ENCODE data around the gene CHST8. TPM values are rescaled to one million over a fixed set of nuclear protein-coding genes. Genes with fewer than 3 reads are reported as not detected.

The CHST8 gene
- polyA plus RNA-seq, 3 donors: not detected

DNA sequence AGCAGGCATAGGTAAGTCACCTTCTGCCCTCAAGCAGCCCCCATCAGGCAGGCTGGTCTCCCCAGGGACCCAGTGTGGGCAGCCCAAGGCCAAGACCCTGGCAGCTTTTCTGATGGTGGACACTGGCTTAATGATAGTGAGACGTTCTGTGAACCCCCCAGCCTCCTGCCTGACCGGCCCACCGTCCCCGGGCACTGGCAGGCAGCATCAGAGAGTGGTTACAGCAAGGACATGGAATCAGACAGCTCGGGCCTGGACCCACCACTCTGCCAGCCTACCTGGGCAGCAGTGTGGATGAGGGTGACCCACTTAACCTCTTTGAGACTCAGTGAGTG, 129.7 kb downstream of the CHST8 start:
- Histone ChIP-seq H3K4me2 (replicated peaks; ENCODE audit: extremely low read depth, low read length, poor library complexity, severe bottlenecking) (no peak overlapping the region), H3K9me3 (replicated peaks in 1 of 2; ENCODE audit: control insufficient read depth in 1 of 2, insufficient read depth in 1 of 2, low read length in 2 of 2) (no peaks in the 10 kb centered on the region), H3K4me1 (ENCODE audit: control insufficient read depth in 1 of 2, insufficient read depth in 2 of 2, low read length in 2 of 2) (no peaks in the 10 kb centered on the region), H2AFZ (ENCODE audit: insufficient read depth, low read depth, low read length, poor library complexity, severe bottlenecking) (no peak overlapping the region), H3K4me3 (replicated peaks in 1 of 3; ENCODE audit: low read depth in 2 of 3, low read length in 3 of 3) (no peak overlapping the region), H3K27me3 (ENCODE audit: control insufficient read depth in 2 of 2, insufficient read depth in 2 of 2, low read length in 2 of 2) (no peaks in the 10 kb centered on the region), H3K79me2 (ENCODE audit: insufficient read depth, low read length) (no peaks in the 10 kb centered on the region), H4K20me1 (ENCODE audit: insufficient read depth, low read length) (no peaks in the 10 kb centered on the region), H3K27ac (ENCODE audit: low read depth in 1 of 2, low read length in 2 of 2) (no peak overlapping the region), H3K36me3 (replicated peaks in 1 of 2; ENCODE audit: control insufficient read depth in 1 of 2, insufficient read depth in 2 of 2, low read length in 2 of 2) (no peaks in the 10 kb centered on the region), H3K9ac (ENCODE audit: insufficient read depth, low read length, poor library complexity, severe bottlenecking) (no peak overlapping the region)
- H3K27ac Mint-ChIP-seq: no peak overlapping the region
- H3K4me1 Mint-ChIP-seq: no peaks in the 10 kb centered on the region
- intact Hi-C loops (cut with micrococcal nuclease): no loop called here
- WGBS (ENCODE audit: insufficient coverage): 100% methylated on average over 4 of the region's 5 CpGs
- H3K27me3 Mint-ChIP-seq (ENCODE audit: low read depth in 3 of 3): peaks cover 1 to 7% (median 3%) of the 10 kb centered on the region in 3 donors
- DNase-seq: no peak
- TF ChIP-seq, protein P1, sequence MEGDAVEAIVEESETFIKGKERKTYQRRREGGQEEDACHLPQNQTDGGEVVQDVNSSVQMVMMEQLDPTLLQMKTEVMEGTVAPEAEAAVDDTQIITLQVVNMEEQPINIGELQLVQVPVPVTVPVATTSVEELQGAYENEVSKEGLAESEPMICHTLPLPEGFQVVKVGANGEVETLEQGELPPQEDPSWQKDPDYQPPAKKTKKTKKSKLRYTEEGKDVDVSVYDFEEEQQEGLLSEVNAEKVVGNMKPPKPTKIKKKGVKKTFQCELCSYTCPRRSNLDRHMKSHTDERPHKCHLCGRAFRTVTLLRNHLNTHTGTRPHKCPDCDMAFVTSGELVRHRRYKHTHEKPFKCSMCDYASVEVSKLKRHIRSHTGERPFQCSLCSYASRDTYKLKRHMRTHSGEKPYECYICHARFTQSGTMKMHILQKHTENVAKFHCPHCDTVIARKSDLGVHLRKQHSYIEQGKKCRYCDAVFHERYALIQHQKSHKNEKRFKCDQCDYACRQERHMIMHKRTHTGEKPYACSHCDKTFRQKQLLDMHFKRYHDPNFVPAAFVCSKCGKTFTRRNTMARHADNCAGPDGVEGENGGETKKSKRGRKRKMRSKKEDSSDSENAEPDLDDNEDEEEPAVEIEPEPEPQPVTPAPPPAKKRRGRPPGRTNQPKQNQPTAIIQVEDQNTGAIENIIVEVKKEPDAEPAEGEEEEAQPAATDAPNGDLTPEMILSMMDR (IDR thresholded peaks at IDR 0.05): no peak
- H3K36me3 Mint-ChIP-seq: no peaks in the 10 kb centered on the region
- no peak overlapping the region for H3K4me3 Mint-ChIP-seq
- H3K9me3 Mint-ChIP-seq: no peaks in the 10 kb centered on the region

DNA sequence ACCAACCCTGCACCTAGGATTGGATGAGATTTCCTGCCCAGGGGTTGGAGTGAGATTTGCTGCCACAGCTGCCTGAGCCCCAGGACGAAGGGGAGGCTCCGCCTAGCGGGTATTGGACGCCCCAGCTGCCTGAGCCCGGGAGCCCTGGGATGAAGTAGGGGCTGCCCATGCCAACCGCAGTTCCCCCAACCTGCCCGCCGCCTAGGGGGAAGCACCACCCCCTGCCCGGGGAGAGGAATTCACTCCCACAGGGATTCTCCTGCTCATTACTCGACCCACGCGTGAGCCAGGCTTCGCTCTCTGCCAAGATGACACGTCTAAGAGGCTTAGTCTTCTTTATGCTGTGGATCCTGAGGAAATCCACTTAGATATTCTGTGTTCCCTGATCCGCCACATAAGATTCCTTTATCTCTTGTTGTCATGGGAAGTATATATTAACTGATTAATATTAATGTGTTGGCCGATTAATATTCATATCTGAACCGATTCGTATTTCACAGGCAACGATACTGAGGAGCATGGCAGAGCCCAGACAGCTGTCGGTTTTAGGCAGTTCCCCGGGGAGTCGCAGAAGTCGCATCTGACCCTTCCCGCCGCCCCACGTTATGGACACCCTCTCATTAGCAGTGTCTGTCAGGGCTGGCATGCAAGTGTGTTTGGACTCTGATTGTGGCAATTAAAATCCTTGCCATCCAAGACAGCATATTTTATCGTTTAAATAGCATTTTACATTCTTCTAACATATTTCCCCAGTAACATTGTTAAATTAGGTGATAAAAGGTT, 130.5 kb downstream of the CHST8 start:
- 75% methylated on average over 15 of the region's 27 CpGs for WGBS (ENCODE audit: insufficient coverage)
- H3K9me3 ChIP-seq (replicated peaks in 1 of 2; ENCODE audit: control insufficient read depth in 1 of 2, insufficient read depth in 1 of 2, low read length in 2 of 2): no peaks in the 10 kb centered on the region
- no peaks in the 10 kb centered on the region for H3K79me2 ChIP-seq (ENCODE audit: insufficient read depth, low read length)
- H3K36me3 ChIP-seq (replicated peaks in 1 of 2; ENCODE audit: control insufficient read depth in 1 of 2, insufficient read depth in 2 of 2, low read length in 2 of 2): no peaks in the 10 kb centered on the region
- H3K4me3 Mint-ChIP-seq: no peak overlapping the region
- no peaks in the 10 kb centered on the region for H3K36me3 Mint-ChIP-seq
- H3K4me3 ChIP-seq (replicated peaks in 1 of 3; ENCODE audit: low read depth in 2 of 3, low read length in 3 of 3): no peak overlapping the region
- intact Hi-C loops (cut with micrococcal nuclease): no loop called here
- H3K27ac ChIP-seq (ENCODE audit: low read depth in 1 of 2, low read length in 2 of 2): no peak overlapping the region
- no peak overlapping the region for H3K27ac Mint-ChIP-seq
- H3K9ac ChIP-seq (ENCODE audit: insufficient read depth, low read length, poor library complexity, severe bottlenecking): no peak overlapping the region
- no peaks in the 10 kb centered on the region for H3K4me1 ChIP-seq (ENCODE audit: control insufficient read depth in 1 of 2, insufficient read depth in 2 of 2, low read length in 2 of 2)
- H3K27me3 ChIP-seq (ENCODE audit: control insufficient read depth in 2 of 2, insufficient read depth in 2 of 2, low read length in 2 of 2): no peaks in the 10 kb centered on the region
- no peak overlapping the region for H3K4me2 ChIP-seq (replicated peaks; ENCODE audit: extremely low read depth, low read length, poor library complexity, severe bottlenecking)
- no peaks in the 10 kb centered on the region for H4K20me1 ChIP-seq (ENCODE audit: insufficient read depth, low read length)
- peaks cover 3 to 8% (median 3%) of the 10 kb centered on the region in 3 donors for H3K27me3 Mint-ChIP-seq (ENCODE audit: low read depth in 3 of 3)
- no peak overlapping the region for H2AFZ ChIP-seq (ENCODE audit: insufficient read depth, low read depth, low read length, poor library complexity, severe bottlenecking)
- no peaks in the 10 kb centered on the region for H3K4me1 Mint-ChIP-seq
- no peak for DNase-seq
- H3K9me3 Mint-ChIP-seq: no peaks in the 10 kb centered on the region
- TF ChIP-seq, protein P1 (IDR thresholded peaks at IDR 0.05): no peak

Measured in CD14-positive monocyte (primary cell).